Measurements from ENCODE around the gene TENM3.

TENM3 gene

GRCh38 chr4:182255441-182256190 lies 12.4 kb downstream of the TENM3 start:
- no peak overlapping the region for H3K4me3 ChIP-seq (ENCODE audit: low read length)
- no peak for TF ChIP-seq ZNF274 (IDR thresholded peaks at IDR 0.05; ENCODE audit: low read depth, low read length)

GRCh38 chr4:182257016-182257415 lies 13.8 kb downstream of the TENM3 start:
- TF ChIP-seq ZNF274 (IDR thresholded peaks at IDR 0.05; ENCODE audit: low read depth, low read length) = no peak
- no peak overlapping the region for H3K4me3 ChIP-seq (ENCODE audit: low read length)

- no peak overlapping the region for H3K4me3 ChIP-seq (ENCODE audit: low read length)
- TF ChIP-seq ZNF274 (IDR thresholded peaks at IDR 0.05; ENCODE audit: low read depth, low read length) = no peak
These were observed 14.3 kb downstream of the TENM3 start for GRCh38 chr4:182257503-182257902.

GRCh38 chr4:182258441-182259000 lies 15.3 kb downstream of the TENM3 start:
- no peak for TF ChIP-seq ZNF274 (IDR thresholded peaks at IDR 0.05; ENCODE audit: low read depth, low read length)
- no peak overlapping the region for H3K4me3 ChIP-seq (ENCODE audit: low read length)

GRCh38 chr4:182261651-182262223 lies 18.5 kb downstream of the TENM3 start:
- H3K4me3 ChIP-seq (ENCODE audit: low read length) = no peak overlapping the region
- no peak for TF ChIP-seq ZNF274 (IDR thresholded peaks at IDR 0.05; ENCODE audit: low read depth, low read length)

- TF ChIP-seq ZNF274 (IDR thresholded peaks at IDR 0.05; ENCODE audit: low read depth, low read length) = no peak
- no peak overlapping the region for H3K4me3 ChIP-seq (ENCODE audit: low read length)
These were observed 20.4 kb downstream of the TENM3 start for GRCh38 chr4:182263562-182263961.

- no peak for TF ChIP-seq ZNF274 (IDR thresholded peaks at IDR 0.05; ENCODE audit: low read depth, low read length)
These were observed 21.0 kb downstream of the TENM3 start for GRCh38 chr4:182264139-182264752.

GRCh38 chr4:182265881-182266280 lies 22.7 kb downstream of the TENM3 start:
- no peak for TF ChIP-seq ZNF274 (IDR thresholded peaks at IDR 0.05; ENCODE audit: low read depth, low read length)
- H3K4me3 ChIP-seq (ENCODE audit: low read length) = no peak overlapping the region

More at GRCh38 chr4:182264139-182264752, 21.0 kb downstream of the TENM3 start:
- no peak overlapping the region for H3K4me3 ChIP-seq (ENCODE audit: low read length)

GRCh38 chr4:182267048-182267447 lies 23.8 kb downstream of the TENM3 start:
- H3K4me3 ChIP-seq (ENCODE audit: low read length) = no peak overlapping the region
- no peak for TF ChIP-seq ZNF274 (IDR thresholded peaks at IDR 0.05; ENCODE audit: low read depth, low read length)

GRCh38 chr4:182268966-182269365 lies 25.8 kb downstream of the TENM3 start:
- TF ChIP-seq ZNF274 (IDR thresholded peaks at IDR 0.05; ENCODE audit: low read depth, low read length) = no peak
- H3K4me3 ChIP-seq (ENCODE audit: low read length) = no peak overlapping the region

- TF ChIP-seq ZNF274 (IDR thresholded peaks at IDR 0.05; ENCODE audit: low read depth, low read length) = no peak
- no peak overlapping the region for H3K4me3 ChIP-seq (ENCODE audit: low read length)
These were observed 28.5 kb downstream of the TENM3 start for GRCh38 chr4:182271731-182272130.

- no peak overlapping the region for H3K4me3 ChIP-seq (ENCODE audit: low read length)
- TF ChIP-seq ZNF274 (IDR thresholded peaks at IDR 0.05; ENCODE audit: low read depth, low read length) = no peak
These were observed 28.9 kb downstream of the TENM3 start for GRCh38 chr4:182272151-182272550.

- no peak for TF ChIP-seq ZNF274 (IDR thresholded peaks at IDR 0.05; ENCODE audit: low read depth, low read length)
- no peak overlapping the region for H3K4me3 ChIP-seq (ENCODE audit: low read length)
These were observed 30.2 kb downstream of the TENM3 start for GRCh38 chr4:182273191-182273935.
